H1 (cell line): Measurements from ENCODE around the gene EIPR1. TPM values are rescaled to one million over a fixed set of nuclear protein-coding genes. Genes with fewer than 3 reads are reported as not detected.

Experiments
- CTCF ChIA-PET: fragments of 300-600 bp; sonication (Branson Sonifier 250); formaldehyde crosslinking; loops from one replicate; lab custom pipeline; 2021; ENCODE audit not compliant: partially characterized antibody; lab: Charles Lee
- POLR2A ChIA-PET: fragments of 300-600 bp; sonication (Branson Sonifier 250); formaldehyde crosslinking; loops from one replicate; lab custom pipeline; 2021; ENCODE audit warnings: inconsistent platforms; ENCODE audit not compliant: partially characterized antibody; lab: Charles Lee
- DNase-seq, 2 experiments: peaks; one replicate each; pipeline versions ENCODE4 v3.0.0 to v3.0.0-alpha.2; 2010 to 2022; ENCODE audit warnings: low spot score in 2 of 2, low read depth in 1 of 2, mixed read lengths in 1 of 2
- FAIRE-seq: peaks from 2 replicates; lab custom pipeline; 2011; peaks lifted over from hg19 to GRCh38; lab: Jason Lieb, UNC
- H2AFZ ChIP-seq: 2 replicates; pipeline ENCODE4 v1.8.1; 2012; ENCODE audit warnings: low read length, inconsistent platforms
- H2AK5ac ChIP-seq: 2 replicates; pipeline ENCODE4 v1.6.1; 2013; ENCODE audit warnings: low read depth, low read length
- H2BK120ac ChIP-seq: replicated peaks from 2 replicates; pipeline ENCODE3; 2013; ENCODE audit warnings: low read depth, low read length, inconsistent platforms
- H2BK12ac ChIP-seq: 2 replicates; pipeline ENCODE4 v1.6.1; 2013; ENCODE audit warnings: low read depth, low read length
- H2BK15ac ChIP-seq: 2 replicates; pipeline ENCODE4 v1.6.1; 2013; ENCODE audit warnings: low read length
- H2BK20ac ChIP-seq: 2 replicates; pipeline ENCODE4 v1.6.1; 2013; ENCODE audit warnings: low read length
- H2BK5ac ChIP-seq: 2 replicates; pipeline ENCODE4 v1.6.1; 2013; ENCODE audit warnings: low read depth, low read length
- H3K14ac ChIP-seq: 2 replicates; pipeline ENCODE4 v1.6.1; 2013; ENCODE audit warnings: inconsistent platforms; ENCODE audit not compliant: insufficient read length
- H3K18ac ChIP-seq: 2 replicates; pipeline ENCODE4 v1.6.1; 2013; ENCODE audit warnings: low read length; ENCODE audit errors: extremely low read depth
- H3K23ac ChIP-seq: 2 replicates; pipeline ENCODE4 v1.6.1; 2013; ENCODE audit warnings: inconsistent platforms; ENCODE audit not compliant: insufficient read length
- H3K23me2 ChIP-seq: 2 replicates; pipeline ENCODE4 v1.6.1; 2013; ENCODE audit warnings: low read depth, low read length
- H3K27ac ChIP-seq: 2 replicates; pipeline ENCODE4 v1.6.1; 2011; ENCODE audit warnings: low read depth, low read length, inconsistent platforms
- H3K27me3 ChIP-seq, 4 experiments: replicated peaks in 1 of 4; 1 replicate in 1 of 4; 2 replicates in 3 of 4; pipeline versions ENCODE4 v1.6.1 to v1.8.1; 2011 to 2013; ENCODE audit warnings: low read length in 3 of 4, mild to moderate bottlenecking in 3 of 4, inconsistent platforms in 2 of 4, mixed read lengths in 2 of 4, moderate library complexity in 1 of 4; ENCODE audit not compliant: control insufficient read depth in 3 of 4, insufficient read depth in 3 of 4; ENCODE audit errors: extremely low read depth in 1 of 4
- H3K36me3 ChIP-seq, 4 experiments: 2 replicates each; pipeline versions ENCODE4 v1.6.1 to v1.8.1; 2011 to 2013; ENCODE audit warnings: mild to moderate bottlenecking in 4 of 4, low read length in 3 of 4, moderate library complexity in 2 of 4, control low read depth in 1 of 4, inconsistent platforms in 1 of 4; ENCODE audit not compliant: insufficient read depth in 4 of 4, control insufficient read depth in 2 of 4
- H3K4ac ChIP-seq: replicated peaks from 2 replicates; pipeline ENCODE3; 2013; ENCODE audit warnings: low read length, low read depth, mixed read lengths, inconsistent platforms; ENCODE audit not compliant: insufficient read length
- H3K4me1 ChIP-seq, 4 experiments: replicated peaks in 1 of 4; 1 replicate in 1 of 4; 2 replicates in 3 of 4; pipeline versions ENCODE4 v1.6.1 to v1.8.1; 2011 to 2013; ENCODE audit warnings: low read length in 3 of 4, inconsistent platforms in 2 of 4, mixed read lengths in 1 of 4; ENCODE audit not compliant: insufficient read depth in 4 of 4, control insufficient read depth in 3 of 4
- H3K4me2 ChIP-seq, 2 experiments: 2 replicates each; pipeline versions ENCODE4 v1.6.1 to v1.8.1; 2011 to 2013; ENCODE audit warnings: low read depth in 2 of 2, low read length in 2 of 2, control low read depth in 1 of 2, inconsistent platforms in 1 of 2, mild to moderate bottlenecking in 1 of 2; ENCODE audit not compliant: insufficient read depth in 1 of 2
- H3K4me3 ChIP-seq, 4 experiments: fragments of 200-600, 300-600 bp in 1 of 4; sonication (generic), shearing (Covaris generic), sonication (Bioruptor Twin) in 1 of 4; 2 replicates each; pipeline versions ENCODE4 v1.5.1 to v1.8.1; 2011 to 2016; ENCODE audit warnings: low read length in 4 of 4, low read depth in 3 of 4, control low read depth in 2 of 4, inconsistent platforms in 2 of 4, mild to moderate bottlenecking in 2 of 4, mixed read lengths in 1 of 4, moderate library complexity in 1 of 4; ENCODE audit not compliant: insufficient read depth in 2 of 4; ENCODE audit errors: extremely low read depth in 1 of 4
- H3K56ac ChIP-seq: replicated peaks from 2 replicates; pipeline ENCODE3; 2013; ENCODE audit warnings: low read depth, mild to moderate bottlenecking, mixed read lengths, low read length, inconsistent platforms; ENCODE audit not compliant: insufficient read length
- H3K79me1 ChIP-seq: 2 replicates; pipeline ENCODE4 v1.6.1; 2013; ENCODE audit warnings: low read depth, low read length, control low read depth
- H3K79me2 ChIP-seq, 2 experiments: 2 replicates each; pipeline versions ENCODE4 v1.6.1 to v1.8.1; 2012 to 2013; ENCODE audit warnings: low read length in 2 of 2, mild to moderate bottlenecking in 2 of 2, inconsistent platforms in 1 of 2; ENCODE audit not compliant: insufficient read depth in 2 of 2, control insufficient read depth in 1 of 2
- H3K9ac ChIP-seq, 4 experiments: replicated peaks in 1 of 4; 1 replicate in 1 of 4; 2 replicates in 3 of 4; pipeline versions ENCODE4 v1.6.1 to v1.8.1; 2011 to 2013; ENCODE audit warnings: low read depth in 3 of 4, low read length in 3 of 4, control low read depth in 2 of 4, mild to moderate bottlenecking in 2 of 4, moderate library complexity in 2 of 4, inconsistent platforms in 1 of 4; ENCODE audit errors: extremely low read depth in 1 of 4
- H3K9me3 ChIP-seq, 2 experiments: 2 replicates each; pipeline versions ENCODE4 v1.6.1 to v1.8.1; 2012 to 2013; ENCODE audit warnings: mild to moderate bottlenecking in 2 of 2, moderate library complexity in 2 of 2, control low read depth in 1 of 2, inconsistent platforms in 1 of 2, low read depth in 1 of 2, low read length in 1 of 2, mixed read lengths in 1 of 2; ENCODE audit not compliant: insufficient read depth in 2 of 2
- H4K20me1 ChIP-seq, 2 experiments: replicated peaks in 1 of 2; 2 replicates each; pipeline versions ENCODE3 to v1.8.1; 2011 to 2013; ENCODE audit warnings: inconsistent platforms in 2 of 2, low read length in 2 of 2, mild to moderate bottlenecking in 1 of 2; ENCODE audit not compliant: insufficient read depth in 2 of 2, control insufficient read depth in 1 of 2
- H4K5ac ChIP-seq: 2 replicates; pipeline ENCODE4 v1.6.1; 2013; ENCODE audit warnings: low read length, low read depth, mixed read lengths, inconsistent platforms; ENCODE audit not compliant: insufficient read length
- H4K8ac ChIP-seq: 2 replicates; pipeline ENCODE4 v1.8.0; 2013; ENCODE audit warnings: mild to moderate bottlenecking, moderate library complexity, low read length, inconsistent platforms; ENCODE audit not compliant: insufficient read depth; ENCODE audit errors: extremely low read depth
- H4K91ac ChIP-seq: replicated peaks from 2 replicates; pipeline ENCODE3; 2013; ENCODE audit warnings: low read length, mixed read lengths, inconsistent platforms; ENCODE audit not compliant: insufficient read length
- BCL11A ChIP-seq, 2 experiments: IDR thresholded peaks; one replicate each; pipeline ENCODE4 v1.6.1; 2011; ENCODE audit warnings: low read depth in 2 of 2, low read length in 2 of 2, mild to moderate bottlenecking in 2 of 2
- CREB1 ChIP-seq: IDR thresholded peaks from 2 replicates; pipeline ENCODE4 v1.6.1; 2012; ENCODE audit warnings: inconsistent platforms
- EGR1 ChIP-seq: IDR thresholded peaks from 2 replicates; pipeline ENCODE4 v1.6.1; 2011; ENCODE audit warnings: low read depth, low read length, borderline replicate concordance
- FOSL1 ChIP-seq: IDR thresholded peaks from 2 replicates; pipeline ENCODE4 v1.6.1; 2011; ENCODE audit warnings: mild to moderate bottlenecking, low read depth, low read length, moderate library complexity; ENCODE audit not compliant: insufficient read depth
- SIX5 ChIP-seq: IDR thresholded peaks from 2 replicates; pipeline ENCODE4 v1.6.1; 2011; ENCODE audit warnings: mild to moderate bottlenecking, low read depth, low read length
- SP2 ChIP-seq: IDR thresholded peaks from 2 replicates; pipeline ENCODE4 v1.6.1; 2012; ENCODE audit warnings: mild to moderate bottlenecking, low read length, inconsistent platforms
- YY1 ChIP-seq: IDR thresholded peaks from 2 replicates; pipeline ENCODE4 v1.6.1; 2011; ENCODE audit warnings: low read depth, mild to moderate bottlenecking, low read length
- WGBS, 2 experiments: shearing (Covaris generic) in 1 of 2; methylation state at CpG; one replicate each; pipeline versions ENCODE4 v1.1.6 to v1.1.7; 2013 to 2015; ENCODE audit warnings: low lambda C conversion rate in 2 of 2, mixed read lengths in 2 of 2, inconsistent platforms in 1 of 2, low coverage in 1 of 2, missing lambda C conversion rate in 1 of 2; ENCODE audit not compliant: insufficient replicate concordance in 2 of 2, insufficient coverage in 1 of 2, insufficient read length in 1 of 2; ENCODE audit errors: extremely low coverage in 1 of 2, missing lambda C conversion rate in 1 of 2; 5-methylcytosine and 5-hydroxymethylcytosine counted together
- polyA plus RNA-seq, 7 experiments: library from polyadenylated mRNA; depleted of rRNA in 3 of 7; stranded (reverse) in 5 of 7; unstranded in 2 of 7; fragments of >200 nt in 5 of 7; fragments of 200-250 nt in 2 of 7; gene quantifications; 1 replicate in 5 of 7; 2 replicates in 1 of 7; 4 replicates in 1 of 7; pipeline versions ENCODE4 v1.2.1 to v1.2.3, GENCODE V29; 2011 to 2013; ENCODE audit warnings: missing spikeins in 2 of 7, mixed read lengths in 2 of 7
- total RNA-seq: library from RNA; stranded (reverse); fragmentation: NEBNext Ultra II Directional; extraction: Animal tissue kit (Norgen Biotek cat#: 25700); gene quantifications from 2 replicates; pipeline ENCODE4 v1.2.1, GENCODE V29; 2021
- TF ChIP-seq, protein P1 (sequence below): IDR thresholded peaks from 2 replicates; pipeline ENCODE4 v1.6.1; 2011; ENCODE audit warnings: low read depth, mild to moderate bottlenecking, low read length; ENCODE audit not compliant: insufficient read depth
- TF ChIP-seq, protein P2 (sequence below): IDR thresholded peaks from 2 replicates; pipeline ENCODE4 v1.6.1; 2012; ENCODE audit warnings: inconsistent platforms

The EIPR1 gene
- total and polyA plus RNA-seq, 2 of the 8 experiments (the other 6 are each of a cell fraction or from before 2014, with no cell fraction given): 26.3 to 56.4 TPM

DNA sequence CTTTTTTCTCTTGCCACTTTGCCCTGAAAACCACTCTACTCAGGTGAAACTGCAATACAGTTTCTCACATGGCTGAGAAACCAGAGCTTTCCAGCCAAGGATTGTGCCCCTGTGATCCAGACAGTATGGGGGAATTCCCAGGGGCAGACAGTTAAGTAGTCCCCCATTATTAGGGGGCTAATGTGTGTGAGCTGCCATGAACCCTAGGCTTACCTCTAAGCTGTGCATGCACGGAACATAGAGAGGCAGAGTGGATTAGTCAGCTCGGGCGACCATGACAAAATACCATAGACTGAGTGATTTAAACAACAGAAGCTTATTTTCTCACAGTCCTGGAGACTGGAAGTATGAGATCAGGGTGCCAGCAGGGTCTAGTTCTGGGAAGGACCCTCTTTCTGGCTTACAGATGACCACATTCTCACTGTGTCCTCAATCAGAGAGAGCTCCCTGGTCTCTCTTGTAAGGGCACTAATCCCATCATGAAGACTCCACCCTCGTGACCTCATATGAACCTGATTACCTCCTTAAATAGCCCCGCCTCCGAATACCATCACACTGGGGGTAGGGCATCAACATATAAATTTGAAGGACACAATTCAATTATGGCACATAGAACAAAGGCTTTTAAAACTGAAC lies 215.1 kb downstream of the EIPR1 start:
- Histone ChIP-seq H3K4ac (no peak overlapping the region), H3K9me3 (peaks cover 7 to 13% of the 10 kb centered on the region in 2 experiments; a peak in 3 of 4 replicates), H3K4me1 (no peaks in the 10 kb centered on the region), H3K23me2 (no peaks in the 10 kb centered on the region; the same call in 1 of the 2 replicates), H3K27me3 (no peaks in the 10 kb centered on the region), H2BK120ac (no peak overlapping the region), H3K14ac (no peak overlapping the region), H4K5ac (no peak overlapping the region), H4K20me1 (peaks cover 0 to 3% of the 10 kb centered on the region in 2 experiments), H3K79me1 (no peaks in the 10 kb centered on the region), H3K56ac (no peak overlapping the region), H2BK12ac (no peak overlapping the region), H3K4me2 (no peak overlapping the region), H3K36me3 (no peaks in the 10 kb centered on the region), H2BK5ac (no peak overlapping the region), H2BK15ac (no peak overlapping the region), H4K8ac (no peak overlapping the region), H3K9ac (no peak overlapping the region), H3K18ac (no peak overlapping the region), H2AFZ (no peak overlapping the region), H3K27ac (no peak overlapping the region), H3K23ac (no peak overlapping the region), H4K91ac (no peak overlapping the region), H3K79me2 (no peaks in the 10 kb centered on the region), H2AK5ac (no peak overlapping the region), H2BK20ac (no peak overlapping the region), H3K4me3 (no peak overlapping the region)
- DNase-seq (no peak), FAIRE-seq (no peak)
- POLR2A ChIA-PET: interaction anchor here (0.9 kb wide), 1 partner anchor 12 kb away, joined by 3 read pairs; no protein-coding TSS in a partner anchor
- WGBS, 2 experiments: 92% methylated on average over 6 of the region's 6 CpGs; no CpG with 5 or more reads in 1 of the 2 experiments
- CTCF ChIA-PET: interaction anchor here (1.1 kb wide), 1 partner anchor 9 kb away, joined by 3 read pairs; no protein-coding TSS in a partner anchor
- TF ChIP-seq SP2: no peak
- TF ChIP-seq, protein P1, sequence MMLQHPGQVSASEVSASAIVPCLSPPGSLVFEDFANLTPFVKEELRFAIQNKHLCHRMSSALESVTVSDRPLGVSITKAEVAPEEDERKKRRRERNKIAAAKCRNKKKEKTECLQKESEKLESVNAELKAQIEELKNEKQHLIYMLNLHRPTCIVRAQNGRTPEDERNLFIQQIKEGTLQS: no peak
- TF ChIP-seq SIX5: no peak
- TF ChIP-seq BCL11A (IDR thresholded peaks at IDR 0.05; ENCODE audit: low read depth in 2 of 2, low read length in 2 of 2): no peak
- TF ChIP-seq YY1: no peak
- TF ChIP-seq CREB1: no peak
- TF ChIP-seq FOSL1: no peak
- no peak for TF ChIP-seq EGR1
- TF ChIP-seq, protein P2, sequence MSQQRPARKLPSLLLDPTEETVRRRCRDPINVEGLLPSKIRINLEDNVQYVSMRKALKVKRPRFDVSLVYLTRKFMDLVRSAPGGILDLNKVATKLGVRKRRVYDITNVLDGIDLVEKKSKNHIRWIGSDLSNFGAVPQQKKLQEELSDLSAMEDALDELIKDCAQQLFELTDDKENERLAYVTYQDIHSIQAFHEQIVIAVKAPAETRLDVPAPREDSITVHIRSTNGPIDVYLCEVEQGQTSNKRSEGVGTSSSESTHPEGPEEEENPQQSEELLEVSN: no peak
